Measurements from ENCODE around the gene RPL18A. TPM values are rescaled to one million over a fixed set of nuclear protein-coding genes. Genes with fewer than 3 reads are reported as not detected.

The RPL18A gene
- total and polyA plus RNA-seq, 2 of the 13 experiments (the other 11 are each of a cell fraction or from before 2014, with no cell fraction given), result 1,471 to 2,004 TPM

DNA sequence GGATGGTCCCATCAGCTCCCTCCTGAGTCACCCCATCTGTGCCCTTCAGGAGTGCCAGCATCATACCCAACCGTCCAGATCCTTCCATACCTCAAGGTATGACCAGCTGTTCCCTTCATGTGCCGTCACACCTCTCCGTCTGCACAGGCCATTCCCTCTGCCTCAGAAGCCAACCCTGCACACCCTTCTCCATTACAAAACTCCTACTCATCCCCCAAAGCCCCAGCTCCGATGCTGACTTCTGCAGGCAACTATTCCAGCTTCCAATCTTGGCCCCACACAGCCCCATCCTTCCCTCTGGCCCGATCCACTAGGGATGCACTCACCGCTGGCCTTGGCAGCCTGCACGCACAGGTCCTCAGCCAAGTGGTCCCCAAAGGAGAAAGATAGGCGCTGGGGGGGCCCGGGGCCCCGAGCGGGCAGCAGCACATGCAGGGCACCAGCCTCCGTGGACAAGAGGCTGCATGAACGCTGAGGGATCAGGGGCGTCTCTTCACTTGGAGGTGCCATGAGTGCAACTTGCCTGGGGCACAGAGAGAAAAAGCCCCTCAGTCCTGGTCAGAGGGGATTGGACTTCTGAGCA is 15.7 kb upstream of the RPL18A start:
- FAIRE-seq (no peak), DNase-seq (ENCODE audit: low spot score) (no peak), ATAC-seq (no peak)
- ChIA-PET CTCF (ENCODE audit: low intra/inter-chr PET ratio, low total read pairs) (no interaction called here), POLR2A (interaction anchor here (1.9 kb wide), 1 partner anchor 15 kb away, joined by 4 read pairs; no protein-coding TSS in a partner anchor)
- Histone ChIP-seq H3K9ac (ENCODE audit: insufficient read depth, low read depth, low read length) (no peak overlapping the region), H3K4me1 (ENCODE audit: insufficient read depth, low read length) (peaks cover 25% of the 10 kb centered on the region), H3K36me3 (replicated peaks in 1 of 2; ENCODE audit: control insufficient read depth in 1 of 2, insufficient read depth in 2 of 2, low read length in 2 of 2) (peaks cover 0 to 4% of the 10 kb centered on the region in 2 experiments; a peak in 2 of 5 replicates), H4K20me1 (ENCODE audit: insufficient read depth, low read length) (no peaks in the 10 kb centered on the region), H3K27ac (ENCODE audit: extremely low read length, insufficient read depth, low read length) (no peak overlapping the region), H3K4me2 (ENCODE audit: low read depth, low read length) (no peak overlapping the region), H3K4me3 (replicated peaks in 1 of 3; ENCODE audit: insufficient read depth in 1 of 3, low read depth in 2 of 3, low read length in 3 of 3) (no peak overlapping the region), H3K79me2 (ENCODE audit: insufficient read depth, low read length) (no peaks in the 10 kb centered on the region), H3K9me3 (ENCODE audit: low read length) (no peaks in the 10 kb centered on the region), H2AFZ (ENCODE audit: low read length) (no peak overlapping the region), H3K27me3 (ENCODE audit: control insufficient read depth in 1 of 2, insufficient read depth in 2 of 2, low read length in 2 of 2) (no peaks in the 10 kb centered on the region; a peak in 1 of 5 replicates)
- 78% methylated on average over 14 of the region's 14 CpGs for WGBS (ENCODE audit: low lambda C conversion rate)
- in situ Hi-C loops (cut with HindIII; ENCODE audit: extremely low pct_ligation_motif_present, low pct_unique_long_range_greater_than_20kb) (no loop called here), intact Hi-C loops (cut with micrococcal nuclease; ENCODE audit: unreplicated experiment) (no loop called here)
- BruUV-seq (replicated peaks), result no TSS peak
- TF ChIP-seq HNF4A (CRISPR knock-in tag; IDR thresholded peaks at IDR 0.05), result no peak
- no peak for TF ChIP-seq NAIF1 (CRISPR knock-in tag; IDR thresholded peaks at IDR 0.05; ENCODE audit: borderline replicate concordance)
- TF ChIP-seq, protein P1, sequence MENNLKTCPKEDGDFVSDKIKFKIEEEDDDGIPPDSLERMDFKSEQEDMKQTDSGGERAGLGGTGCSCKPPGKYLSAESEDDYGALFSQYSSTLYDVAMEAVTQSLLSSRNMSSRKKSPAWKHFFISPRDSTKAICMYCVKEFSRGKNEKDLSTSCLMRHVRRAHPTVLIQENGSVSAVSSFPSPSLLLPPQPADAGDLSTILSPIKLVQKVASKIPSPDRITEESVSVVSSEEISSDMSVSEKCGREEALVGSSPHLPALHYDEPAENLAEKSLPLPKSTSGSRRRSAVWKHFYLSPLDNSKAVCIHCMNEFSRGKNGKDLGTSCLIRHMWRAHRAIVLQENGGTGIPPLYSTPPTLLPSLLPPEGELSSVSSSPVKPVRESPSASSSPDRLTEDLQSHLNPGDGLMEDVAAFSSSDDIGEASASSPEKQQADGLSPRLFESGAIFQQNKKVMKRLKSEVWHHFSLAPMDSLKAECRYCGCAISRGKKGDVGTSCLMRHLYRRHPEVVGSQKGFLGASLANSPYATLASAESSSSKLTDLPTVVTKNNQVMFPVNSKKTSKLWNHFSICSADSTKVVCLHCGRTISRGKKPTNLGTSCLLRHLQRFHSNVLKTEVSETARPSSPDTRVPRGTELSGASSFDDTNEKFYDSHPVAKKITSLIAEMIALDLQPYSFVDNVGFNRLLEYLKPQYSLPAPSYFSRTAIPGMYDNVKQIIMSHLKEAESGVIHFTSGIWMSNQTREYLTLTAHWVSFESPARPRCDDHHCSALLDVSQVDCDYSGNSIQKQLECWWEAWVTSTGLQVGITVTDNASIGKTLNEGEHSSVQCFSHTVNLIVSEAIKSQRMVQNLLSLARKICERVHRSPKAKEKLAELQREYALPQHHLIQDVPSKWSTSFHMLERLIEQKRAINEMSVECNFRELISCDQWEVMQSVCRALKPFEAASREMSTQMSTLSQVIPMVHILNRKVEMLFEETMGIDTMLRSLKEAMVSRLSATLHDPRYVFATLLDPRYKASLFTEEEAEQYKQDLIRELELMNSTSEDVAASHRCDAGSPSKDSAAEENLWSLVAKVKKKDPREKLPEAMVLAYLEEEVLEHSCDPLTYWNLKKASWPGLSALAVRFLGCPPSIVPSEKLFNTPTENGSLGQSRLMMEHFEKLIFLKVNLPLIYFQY (CRISPR knock-in tag; IDR thresholded peaks at IDR 0.05; ENCODE audit: borderline replicate concordance), result no peak
- TF ChIP-seq PHF20 (CRISPR knock-in tag; IDR thresholded peaks at IDR 0.05), result no peak
- TF ChIP-seq, protein P2, sequence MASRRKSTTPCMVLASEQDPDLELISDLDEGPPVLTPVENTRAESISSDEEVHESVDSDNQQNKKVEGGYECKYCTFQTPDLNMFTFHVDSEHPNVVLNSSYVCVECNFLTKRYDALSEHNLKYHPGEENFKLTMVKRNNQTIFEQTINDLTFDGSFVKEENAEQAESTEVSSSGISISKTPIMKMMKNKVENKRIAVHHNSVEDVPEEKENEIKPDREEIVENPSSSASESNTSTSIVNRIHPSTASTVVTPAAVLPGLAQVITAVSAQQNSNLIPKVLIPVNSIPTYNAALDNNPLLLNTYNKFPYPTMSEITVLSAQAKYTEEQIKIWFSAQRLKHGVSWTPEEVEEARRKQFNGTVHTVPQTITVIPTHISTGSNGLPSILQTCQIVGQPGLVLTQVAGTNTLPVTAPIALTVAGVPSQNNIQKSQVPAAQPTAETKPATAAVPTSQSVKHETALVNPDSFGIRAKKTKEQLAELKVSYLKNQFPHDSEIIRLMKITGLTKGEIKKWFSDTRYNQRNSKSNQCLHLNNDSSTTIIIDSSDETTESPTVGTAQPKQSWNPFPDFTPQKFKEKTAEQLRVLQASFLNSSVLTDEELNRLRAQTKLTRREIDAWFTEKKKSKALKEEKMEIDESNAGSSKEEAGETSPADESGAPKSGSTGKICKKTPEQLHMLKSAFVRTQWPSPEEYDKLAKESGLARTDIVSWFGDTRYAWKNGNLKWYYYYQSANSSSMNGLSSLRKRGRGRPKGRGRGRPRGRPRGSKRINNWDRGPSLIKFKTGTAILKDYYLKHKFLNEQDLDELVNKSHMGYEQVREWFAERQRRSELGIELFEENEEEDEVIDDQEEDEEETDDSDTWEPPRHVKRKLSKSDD (CRISPR knock-in tag; IDR thresholded peaks at IDR 0.05; ENCODE audit: low read depth), result no peak
- no peak for TF ChIP-seq KLF13 (CRISPR knock-in tag; IDR thresholded peaks at IDR 0.05)
- TF ChIP-seq ZFAT (CRISPR knock-in tag; conservative IDR thresholded peaks at IDR 0.05), result no peak
- TF ChIP-seq SYNCRIP (IDR thresholded peaks at IDR 0.05; ENCODE audit: insufficient read depth, low read depth, low read length), result no peak
- TF ChIP-seq ZNF614 (CRISPR knock-in tag; IDR thresholded peaks at IDR 0.05; ENCODE audit: borderline replicate concordance), result no peak
- no peak for TF ChIP-seq CENPX (CRISPR knock-in tag; IDR thresholded peaks at IDR 0.05)
- TF ChIP-seq, protein P3, sequence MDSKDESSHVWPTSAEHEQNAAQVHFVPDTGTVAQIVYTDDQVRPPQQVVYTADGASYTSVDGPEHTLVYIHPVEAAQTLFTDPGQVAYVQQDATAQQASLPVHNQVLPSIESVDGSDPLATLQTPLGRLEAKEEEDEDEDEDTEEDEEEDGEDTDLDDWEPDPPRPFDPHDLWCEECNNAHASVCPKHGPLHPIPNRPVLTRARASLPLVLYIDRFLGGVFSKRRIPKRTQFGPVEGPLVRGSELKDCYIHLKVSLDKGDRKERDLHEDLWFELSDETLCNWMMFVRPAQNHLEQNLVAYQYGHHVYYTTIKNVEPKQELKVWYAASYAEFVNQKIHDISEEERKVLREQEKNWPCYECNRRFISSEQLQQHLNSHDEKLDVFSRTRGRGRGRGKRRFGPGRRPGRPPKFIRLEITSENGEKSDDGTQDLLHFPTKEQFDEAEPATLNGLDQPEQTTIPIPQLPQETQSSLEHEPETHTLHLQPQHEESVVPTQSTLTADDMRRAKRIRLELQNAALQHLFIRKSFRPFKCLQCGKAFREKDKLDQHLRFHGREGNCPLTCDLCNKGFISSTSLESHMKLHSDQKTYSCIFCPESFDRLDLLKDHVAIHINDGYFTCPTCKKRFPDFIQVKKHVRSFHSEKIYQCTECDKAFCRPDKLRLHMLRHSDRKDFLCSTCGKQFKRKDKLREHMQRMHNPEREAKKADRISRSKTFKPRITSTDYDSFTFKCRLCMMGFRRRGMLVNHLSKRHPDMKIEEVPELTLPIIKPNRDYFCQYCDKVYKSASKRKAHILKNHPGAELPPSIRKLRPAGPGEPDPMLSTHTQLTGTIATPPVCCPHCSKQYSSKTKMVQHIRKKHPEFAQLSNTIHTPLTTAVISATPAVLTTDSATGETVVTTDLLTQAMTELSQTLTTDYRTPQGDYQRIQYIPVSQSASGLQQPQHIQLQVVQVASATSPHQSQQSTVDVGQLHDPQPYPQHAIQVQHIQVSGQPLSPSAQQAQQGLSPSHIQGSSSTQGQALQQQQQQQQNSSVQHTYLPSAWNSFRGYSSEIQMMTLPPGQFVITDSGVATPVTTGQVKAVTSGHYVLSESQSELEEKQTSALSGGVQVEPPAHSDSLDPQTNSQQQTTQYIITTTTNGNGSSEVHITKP (CRISPR knock-in tag; IDR thresholded peaks at IDR 0.05; ENCODE audit: low read depth), result no peak
- TF ChIP-seq ZNF878 (CRISPR knock-in tag; IDR thresholded peaks at IDR 0.05), result no peak
- TF ChIP-seq, protein P4, sequence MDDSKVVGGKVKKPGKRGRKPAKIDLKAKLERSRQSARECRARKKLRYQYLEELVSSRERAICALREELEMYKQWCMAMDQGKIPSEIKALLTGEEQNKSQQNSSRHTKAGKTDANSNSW (CRISPR knock-in tag; IDR thresholded peaks at IDR 0.05; ENCODE audit: borderline replicate concordance), result no peak
- no peak for TF ChIP-seq RAD21 (CRISPR knock-in tag; IDR thresholded peaks at IDR 0.05)

All from HepG2 (cell line).